ENCODE data around the gene FUBP1. TPM values are rescaled to one million over a fixed set of nuclear protein-coding genes. Genes with fewer than 3 reads are reported as not detected.
A peak's percentile ranks its signal among the peaks of the same experiment; 100 is the strongest.

FUBP1 gene
- total and polyA plus RNA-seq, 9 of the 15 experiments (the other 6 are each of a cell fraction or from before 2014, with no cell fraction given): 104 to 294 (median 213) TPM

DNA sequence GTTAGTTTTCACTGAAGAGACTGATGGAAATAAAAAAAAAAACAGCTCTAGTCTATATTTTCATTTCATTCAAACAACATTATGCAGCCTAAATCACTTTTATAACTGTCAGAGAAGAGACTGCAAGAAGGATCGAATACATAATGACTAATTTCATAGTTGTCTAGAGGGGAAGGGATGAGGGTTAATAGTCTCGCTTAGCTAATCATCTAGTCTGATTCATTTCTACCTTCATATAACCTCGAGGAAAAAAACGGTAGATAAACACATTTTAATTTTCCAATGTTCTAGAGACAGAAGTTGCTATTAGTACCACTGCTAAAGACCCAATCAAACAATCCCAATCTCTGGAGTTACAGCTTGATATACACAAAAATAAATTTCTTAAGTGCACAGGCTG lies 3.5 kb downstream of the FUBP1 start:
- ATAC-seq (no peak), DNase-seq (ENCODE audit: extremely low read depth in 1 of 4, low spot score in 3 of 4) (no peak), FAIRE-seq (no peak)
- H2AFZ ChIP-seq (ENCODE audit: low read depth, low read length): no peak overlapping the region
- no peaks in the 10 kb centered on the region for H3K27me3 ChIP-seq (ENCODE audit: control insufficient read depth in 2 of 2, insufficient read depth in 2 of 2, low read length in 2 of 2)
- H3K9me3 ChIP-seq (replicated peaks; ENCODE audit: control insufficient read depth, insufficient read depth, low read depth, low read length): no peaks in the 10 kb centered on the region
- TF ChIP-seq ATF4 (CRISPR knock-in tag; IDR thresholded peaks at IDR 0.05) (no peak), ZNF217 (CRISPR knock-in tag; IDR thresholded peaks at IDR 0.05) (no peak), CBX5 (IDR thresholded peaks at IDR 0.05; ENCODE audit: borderline replicate concordance, low read depth) (no peak)
- H3K9me1 ChIP-seq (ENCODE audit: control insufficient read depth, insufficient read depth, low read length): no peaks in the 10 kb centered on the region
- peaks cover 100% of the 10 kb centered on the region for H3K79me2 ChIP-seq (ENCODE audit: control insufficient read depth, insufficient read depth, low read length)
- H3K4me1 ChIP-seq (replicated peaks in 1 of 2; ENCODE audit: control insufficient read depth in 2 of 2, insufficient read depth in 2 of 2, low read length in 2 of 2): 0 out of 5 replicates have a peak, but pooled peaks cover 0 to 4% of the 10 kb centered on the region in 2 experiments
- no TSS peak for BruUV-seq (replicated peaks)
- peak overlapping the region in 1 of 2 experiments; percentile 100; a peak in 2 of 4 replicates for H3K9ac ChIP-seq (ENCODE audit: insufficient read depth in 1 of 2, low read depth in 2 of 2, low read length in 2 of 2)
- H3K36me3 ChIP-seq (ENCODE audit: control insufficient read depth, insufficient read depth, low read length): peaks cover 65% of the 10 kb centered on the region
- in situ Hi-C loops (cut with MboI): loop anchor here (5.0 kb wide), 1 partner anchor 137 kb away; no protein-coding TSS in a partner anchor
- CTCF ChIA-PET (ENCODE audit: low intra/inter-chr PET ratio): interaction anchor here (0.6 kb wide), 1 partner anchor 216 kb away, joined by 3 read pairs; the partner anchor contains the start of gene USP33
- intact Hi-C loops (cut with micrococcal nuclease): loop anchor here (5.0 to 10.0 kb wide), 2 partner anchors 79 to 293 kb away; partner anchors contain the start of gene ZZZ3
- peak overlapping the region; percentile 67; the same call in 1 of the 2 replicates for H3K4me3 ChIP-seq
- WGBS (ENCODE audit: insufficient coverage, low coverage, missing lambda C conversion rate): 33% methylated on average over 4 of the region's 4 CpGs
- H3K4me2 ChIP-seq (ENCODE audit: insufficient read depth, low read length): peak overlapping the region; percentile 91
- POLR2A ChIA-PET: interaction anchor here (0.6 to 7.9 kb wide), 11 partner anchors 8 to 882 kb away, joined by 3 to 199 read pairs (median 6); partner anchors contain the start of gene DNAJB4
- peak overlapping the region; percentile 11; the same call in 1 of the 3 replicates for H3K27ac ChIP-seq (ENCODE audit: extremely low read depth, low read depth, low read length)
- peaks cover 27% of the 10 kb centered on the region for H4K20me1 ChIP-seq (replicated peaks; ENCODE audit: control insufficient read depth, insufficient read depth, low read length)

- POLR2A ChIA-PET: no interaction called here
- Histone ChIP-seq H3K4me3 (no peak overlapping the region), H3K9me1 (ENCODE audit: control insufficient read depth, insufficient read depth, low read length) (no peaks in the 10 kb centered on the region), H3K36me3 (ENCODE audit: control insufficient read depth, insufficient read depth, low read length) (peaks cover 88% of the 10 kb centered on the region), H2AFZ (ENCODE audit: low read depth, low read length) (no peak overlapping the region), H3K9me3 (replicated peaks; ENCODE audit: control insufficient read depth, insufficient read depth, low read depth, low read length) (no peaks in the 10 kb centered on the region), H3K4me1 (replicated peaks in 1 of 2; ENCODE audit: control insufficient read depth in 2 of 2, insufficient read depth in 2 of 2, low read length in 2 of 2) (0 out of 5 replicates have a peak, but pooled peaks cover 0 to 4% of the 10 kb centered on the region in 2 experiments), H3K4me2 (ENCODE audit: insufficient read depth, low read length) (no peak overlapping the region), H4K20me1 (replicated peaks; ENCODE audit: control insufficient read depth, insufficient read depth, low read length) (peaks cover 27% of the 10 kb centered on the region), H3K27me3 (ENCODE audit: control insufficient read depth in 2 of 2, insufficient read depth in 2 of 2, low read length in 2 of 2) (no peaks in the 10 kb centered on the region), H3K27ac (ENCODE audit: extremely low read depth, low read depth, low read length) (no peak overlapping the region), H3K9ac (ENCODE audit: insufficient read depth in 1 of 2, low read depth in 2 of 2, low read length in 2 of 2) (no peak overlapping the region), H3K79me2 (ENCODE audit: control insufficient read depth, insufficient read depth, low read length) (peaks cover 99% of the 10 kb centered on the region)
- no peak for DNase-seq (ENCODE audit: extremely low read depth in 1 of 4, low spot score in 3 of 4)
- in situ Hi-C loops (cut with MboI) (no loop called here), intact Hi-C loops (cut with micrococcal nuclease) (loop anchor here (10.0 kb wide), 1 partner anchor 83 kb away; no protein-coding TSS in a partner anchor)
- CTCF ChIA-PET (ENCODE audit: low intra/inter-chr PET ratio): no interaction called here
- no TSS peak for BruUV-seq (replicated peaks)
- 96% methylated on average over 3 of the region's 3 CpGs for WGBS (ENCODE audit: insufficient coverage, low coverage, missing lambda C conversion rate)
- no peak for ATAC-seq
- FAIRE-seq: no peak
- TF ChIP-seq NR2F6 (CRISPR knock-in tag; IDR thresholded peaks at IDR 0.05) (no peak), ESRRB (CRISPR knock-in tag; IDR thresholded peaks at IDR 0.05; ENCODE audit: borderline replicate concordance) (no peak), E2F6 (IDR thresholded peaks at IDR 0.05; ENCODE audit: borderline replicate concordance in 1 of 2, extremely low read depth in 1 of 2, insufficient read depth in 1 of 2, insufficient read length in 1 of 2, low read depth in 1 of 2, low read length in 1 of 2, poor library complexity in 1 of 2, severe bottlenecking in 1 of 2) (no peak), CBFA2T3 (IDR thresholded peaks at IDR 0.05) (no peak), ASH1L (IDR thresholded peaks at IDR 0.05; ENCODE audit: borderline replicate concordance, low read depth, partially characterized antibody) (no peak), ZNF316 (IDR thresholded peaks at IDR 0.05) (no peak), RBM15 (IDR thresholded peaks at IDR 0.05; ENCODE audit: insufficient read depth, low read length) (no peak), ZNF184 (CRISPR knock-in tag; IDR thresholded peaks at IDR 0.05) (no peak)
- TF ChIP-seq, protein P1, sequence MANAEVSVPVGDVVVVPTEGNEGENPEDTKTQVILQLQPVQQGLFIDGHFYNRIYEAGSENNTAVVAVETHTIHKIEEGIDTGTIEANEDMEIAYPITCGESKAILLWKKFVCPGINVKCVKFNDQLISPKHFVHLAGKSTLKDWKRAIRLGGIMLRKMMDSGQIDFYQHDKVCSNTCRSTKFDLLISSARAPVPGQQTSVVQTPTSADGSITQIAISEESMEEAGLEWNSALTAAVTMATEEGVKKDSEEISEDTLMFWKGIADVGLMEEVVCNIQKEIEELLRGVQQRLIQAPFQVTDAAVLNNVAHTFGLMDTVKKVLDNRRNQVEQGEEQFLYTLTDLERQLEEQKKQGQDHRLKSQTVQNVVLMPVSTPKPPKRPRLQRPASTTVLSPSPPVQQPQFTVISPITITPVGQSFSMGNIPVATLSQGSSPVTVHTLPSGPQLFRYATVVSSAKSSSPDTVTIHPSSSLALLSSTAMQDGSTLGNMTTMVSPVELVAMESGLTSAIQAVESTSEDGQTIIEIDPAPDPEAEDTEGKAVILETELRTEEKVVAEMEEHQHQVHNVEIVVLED (CRISPR knock-in tag; IDR thresholded peaks at IDR 0.05): no peak
These were observed 6.8 kb downstream of the FUBP1 start for GRCh38 chr1:77972080-77972479.
